HG03575 (cell line): Measurements from ENCODE around the gene ZNF513.
"Not testable (repeated sequence)": the region's sequence is repeated elsewhere in the genome, so short reads cannot be mapped to it uniquely, and the experiment has no call there.

ENCODE experiments used
- ATAC-seq: cut with Tn5 transposase; IDR thresholded peaks from one replicate; pipeline ENCODE4 v1.9.1; 2021; ENCODE audit not compliant: unreplicated experiment, insufficient number of reproducible peaks, low FRiP score; ENCODE audit errors: extremely low read depth

ZNF513 gene, protein sequence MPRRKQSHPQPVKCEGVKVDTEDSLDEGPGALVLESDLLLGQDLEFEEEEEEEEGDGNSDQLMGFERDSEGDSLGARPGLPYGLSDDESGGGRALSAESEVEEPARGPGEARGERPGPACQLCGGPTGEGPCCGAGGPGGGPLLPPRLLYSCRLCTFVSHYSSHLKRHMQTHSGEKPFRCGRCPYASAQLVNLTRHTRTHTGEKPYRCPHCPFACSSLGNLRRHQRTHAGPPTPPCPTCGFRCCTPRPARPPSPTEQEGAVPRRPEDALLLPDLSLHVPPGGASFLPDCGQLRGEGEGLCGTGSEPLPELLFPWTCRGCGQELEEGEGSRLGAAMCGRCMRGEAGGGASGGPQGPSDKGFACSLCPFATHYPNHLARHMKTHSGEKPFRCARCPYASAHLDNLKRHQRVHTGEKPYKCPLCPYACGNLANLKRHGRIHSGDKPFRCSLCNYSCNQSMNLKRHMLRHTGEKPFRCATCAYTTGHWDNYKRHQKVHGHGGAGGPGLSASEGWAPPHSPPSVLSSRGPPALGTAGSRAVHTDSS

DNA sequence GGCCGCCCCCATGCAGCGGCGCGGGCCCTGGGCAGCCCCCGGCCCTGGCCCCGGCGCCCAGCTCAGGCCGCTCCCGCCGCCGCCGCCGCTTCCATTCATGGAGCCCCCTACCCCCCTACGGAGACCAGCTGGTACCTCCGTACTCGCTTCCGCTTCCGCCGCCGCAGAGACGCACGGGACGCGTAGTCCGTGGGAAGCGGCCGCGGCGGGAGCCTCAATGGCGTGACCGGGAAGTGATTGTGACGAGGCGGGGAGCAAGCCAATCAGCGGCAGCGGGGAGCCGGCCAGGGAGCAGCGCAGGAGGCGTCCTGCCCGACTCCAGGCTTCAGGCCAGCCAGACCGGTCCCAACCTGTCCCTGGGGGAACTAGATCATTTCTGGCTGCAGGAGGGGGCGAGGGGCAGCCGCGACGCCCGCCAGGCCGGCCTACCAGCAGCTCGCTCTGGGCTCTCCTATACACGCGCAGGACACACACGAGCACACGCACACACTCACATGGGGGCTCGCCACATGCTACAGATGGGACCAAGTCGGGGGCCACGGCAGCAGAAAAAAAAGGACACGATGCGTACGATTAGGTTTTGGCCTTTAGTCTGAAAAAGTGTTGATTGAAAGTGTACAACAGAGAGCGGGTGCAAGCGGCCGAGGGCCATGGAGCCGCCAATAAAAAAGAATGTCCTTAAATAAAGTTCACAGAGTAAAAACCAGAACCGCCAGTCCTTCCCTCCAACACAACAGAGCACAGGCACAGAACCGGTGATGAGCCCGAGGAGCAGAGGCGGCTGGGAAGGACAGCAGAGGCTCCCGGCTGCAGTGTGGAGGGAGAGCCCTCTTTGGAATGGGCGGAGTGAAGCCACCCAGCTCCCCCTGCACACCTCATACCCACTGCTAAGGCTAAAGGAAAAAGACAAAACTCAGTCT lies at the start of gene ZNF513:
ZNF513 (minus strand) TSS at position 109 of the 920 bp plus-strand sequence. CDS start 208 bp downstream, outside the sequence.
- no peak for ATAC-seq

DNA sequence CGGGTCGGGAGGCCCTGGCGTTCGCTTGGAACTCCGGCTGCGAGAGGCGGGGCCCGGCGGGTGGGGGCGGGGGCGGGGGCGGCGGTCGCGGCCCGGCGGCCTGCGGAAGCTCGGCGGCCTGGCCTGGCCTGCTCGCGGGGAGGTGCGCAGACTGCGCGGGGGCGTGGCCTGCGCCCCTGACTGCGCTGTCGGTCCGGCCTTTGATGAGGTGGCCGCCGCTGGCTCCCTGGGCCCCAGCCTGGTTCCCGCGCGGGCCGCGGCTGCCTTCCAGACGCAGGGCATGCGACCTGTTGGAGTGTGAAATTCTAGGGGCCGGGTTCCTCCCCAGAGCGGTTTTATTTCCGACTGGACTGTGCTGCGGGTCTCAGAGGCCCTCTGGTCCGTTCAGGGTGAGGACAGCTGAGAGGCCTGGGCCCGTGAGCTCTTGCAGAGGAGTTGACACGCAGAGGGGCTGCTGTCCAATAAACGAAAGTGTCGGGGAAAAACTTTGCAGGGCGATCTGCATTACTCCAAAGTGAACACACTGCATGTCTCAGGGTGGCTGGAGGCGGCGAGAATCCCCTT lies 48.5 kb upstream of the ZNF513 start:
- no peak for ATAC-seq

- ATAC-seq: no peak
These were observed 47.9 kb upstream of the ZNF513 start, which contains the start of gene NRBP1 for GRCh38 chr2:27428213-27428977. NRBP1 (plus strand) TSS chr2:27428631; CDS start chr2:27433274, 4,643 bp downstream.

- ATAC-seq: no peak
These were observed 47.3 kb upstream of the ZNF513 start for GRCh38 chr2:27427863-27428212.

GRCh38 chr2:27425039-27425438 lies 44.5 kb upstream of the ZNF513 start:
- ATAC-seq: not testable (repeated sequence)

DNA sequence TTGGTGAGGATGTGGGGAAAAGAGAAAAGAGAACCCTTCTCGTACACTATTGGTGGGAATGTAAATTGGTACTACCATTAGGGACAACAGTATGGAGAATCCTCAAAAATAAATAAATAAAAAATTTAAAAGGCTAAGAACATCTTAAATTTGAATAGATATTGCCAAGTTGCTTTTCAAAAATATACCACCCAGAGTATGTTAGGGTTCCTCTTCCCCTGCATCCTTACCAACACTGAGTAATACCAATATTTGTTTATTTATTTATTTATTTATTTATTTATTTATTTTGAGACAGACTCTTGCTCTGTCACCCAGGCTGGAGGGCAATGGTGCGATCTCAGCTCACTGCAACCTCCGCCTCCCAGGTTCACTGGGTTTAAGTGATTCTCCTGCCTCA lies 42.4 kb upstream of the ZNF513 start:
- no peak for ATAC-seq

GRCh38 chr2:27421660-27422250 lies 41.2 kb upstream of the ZNF513 start:
- no peak for ATAC-seq

GRCh38 chr2:27420996-27421395 lies 40.5 kb upstream of the ZNF513 start:
- ATAC-seq: no peak

GRCh38 chr2:27416151-27416550 lies 35.6 kb upstream of the ZNF513 start:
- ATAC-seq: no peak

DNA sequence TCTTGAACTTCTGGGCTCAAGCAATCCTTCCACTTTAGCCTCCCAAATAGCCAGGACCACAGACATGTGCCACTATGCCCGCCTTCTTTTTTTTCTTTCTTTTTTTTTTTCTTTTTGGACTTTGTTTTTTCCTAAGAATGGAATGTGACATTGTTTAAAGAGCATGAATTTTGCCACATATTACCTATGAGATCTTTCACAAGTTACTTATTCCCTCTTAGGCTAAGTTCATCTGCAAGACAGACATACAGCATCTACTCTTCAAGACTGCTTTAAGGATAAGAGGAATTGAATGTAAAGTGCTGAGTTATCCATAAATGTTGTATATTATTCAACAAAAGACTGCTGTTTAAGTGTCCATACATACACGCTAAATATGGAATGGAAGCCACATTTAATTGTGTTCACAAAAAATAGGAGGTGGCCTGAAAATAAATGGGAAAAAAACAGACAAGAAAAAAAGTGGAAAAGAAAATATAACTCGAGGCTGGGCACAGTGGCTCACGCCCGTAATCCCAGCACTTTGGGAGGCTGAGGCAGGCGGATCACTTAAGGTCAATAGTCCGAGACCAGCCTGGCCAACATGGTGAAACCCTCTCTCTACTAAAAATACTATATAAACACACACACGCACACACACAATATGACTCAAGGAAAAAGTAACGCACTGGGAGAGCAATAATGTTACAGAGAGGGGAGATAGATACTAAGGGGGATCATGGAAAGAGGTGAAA lies 32.1 kb upstream of the ZNF513 start:
- no peak for ATAC-seq

DNA sequence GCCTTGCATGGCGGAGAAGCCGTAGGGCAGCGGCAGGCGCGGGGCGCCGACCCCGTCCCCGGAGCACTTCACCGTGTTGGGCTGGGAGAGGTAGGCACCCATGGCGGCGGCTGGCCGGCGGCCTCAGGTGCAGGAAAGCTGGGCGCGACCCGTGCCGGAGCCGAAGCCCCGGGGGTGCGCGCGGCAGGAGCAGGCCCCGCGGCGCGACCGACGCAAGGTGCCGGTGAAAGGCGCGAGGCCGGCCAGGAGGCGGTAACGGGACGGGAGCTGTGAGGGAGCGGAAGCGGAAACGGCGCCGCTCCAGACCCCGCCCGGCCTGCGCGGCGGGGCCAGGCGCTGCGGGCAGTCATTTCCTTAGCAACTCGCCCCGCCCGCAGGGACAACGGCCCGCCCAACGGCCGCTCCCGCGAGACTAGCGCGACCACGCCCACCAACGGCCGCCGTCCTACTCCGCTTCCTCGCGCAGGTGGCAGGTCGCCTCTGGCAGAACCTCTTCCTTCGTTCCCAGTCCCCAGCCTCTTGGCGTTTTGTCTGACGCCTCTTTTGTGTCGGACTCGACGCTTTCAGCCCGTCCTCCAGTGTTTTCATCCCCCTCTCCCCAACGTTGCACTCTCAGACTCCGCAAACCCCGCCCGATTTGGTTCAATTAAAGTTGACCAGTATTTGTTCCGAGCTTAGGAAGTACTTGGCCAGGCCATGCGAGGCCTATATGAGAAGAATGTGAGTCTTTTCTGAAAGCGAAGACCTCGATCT lies 29.0 kb upstream of the ZNF513 start, which contains the start of gene PPM1G:
PPM1G (minus strand) TSS at position 271 of the 753 bp plus-strand sequence; CDS start at position 102, 169 bp downstream.
- no peak for ATAC-seq

DNA sequence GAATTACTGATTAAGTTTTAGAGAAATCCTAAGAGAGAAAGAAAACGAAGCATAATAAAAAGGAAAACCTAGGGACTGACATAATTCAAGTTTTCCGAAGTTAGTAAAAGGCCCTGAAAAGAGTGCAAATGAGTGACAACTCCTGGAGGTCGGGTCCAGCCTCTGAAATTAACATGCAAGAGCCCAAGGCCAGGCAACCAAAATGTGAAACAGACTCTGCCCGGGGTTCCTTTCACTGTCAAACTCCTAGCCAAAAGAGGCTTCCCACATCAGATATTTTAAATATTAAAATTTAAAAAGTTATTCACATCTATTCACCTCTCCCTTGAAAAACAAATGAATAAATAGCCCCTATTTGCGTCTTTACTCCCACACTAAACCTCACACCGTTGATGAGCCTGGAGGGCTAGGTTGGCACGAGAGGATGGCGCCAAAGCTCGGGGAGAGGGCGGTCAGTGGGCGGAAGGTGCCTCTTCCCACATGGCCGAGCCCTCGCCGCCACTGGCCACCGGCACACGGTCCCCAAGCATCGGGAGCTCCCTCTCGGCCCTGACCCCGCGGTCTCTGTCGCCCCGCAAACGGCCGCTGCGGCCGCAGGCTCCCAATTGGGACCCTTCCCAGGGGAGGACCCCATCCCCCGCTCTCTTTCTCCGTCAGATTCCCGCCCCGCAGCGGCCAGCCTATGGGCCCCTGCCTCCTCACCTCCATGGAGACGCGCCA lies 28.2 kb upstream of the ZNF513 start:
- no peak for ATAC-seq

GRCh38 chr2:27407798-27408491 lies 27.4 kb upstream of the ZNF513 start:
- ATAC-seq: no peak

DNA sequence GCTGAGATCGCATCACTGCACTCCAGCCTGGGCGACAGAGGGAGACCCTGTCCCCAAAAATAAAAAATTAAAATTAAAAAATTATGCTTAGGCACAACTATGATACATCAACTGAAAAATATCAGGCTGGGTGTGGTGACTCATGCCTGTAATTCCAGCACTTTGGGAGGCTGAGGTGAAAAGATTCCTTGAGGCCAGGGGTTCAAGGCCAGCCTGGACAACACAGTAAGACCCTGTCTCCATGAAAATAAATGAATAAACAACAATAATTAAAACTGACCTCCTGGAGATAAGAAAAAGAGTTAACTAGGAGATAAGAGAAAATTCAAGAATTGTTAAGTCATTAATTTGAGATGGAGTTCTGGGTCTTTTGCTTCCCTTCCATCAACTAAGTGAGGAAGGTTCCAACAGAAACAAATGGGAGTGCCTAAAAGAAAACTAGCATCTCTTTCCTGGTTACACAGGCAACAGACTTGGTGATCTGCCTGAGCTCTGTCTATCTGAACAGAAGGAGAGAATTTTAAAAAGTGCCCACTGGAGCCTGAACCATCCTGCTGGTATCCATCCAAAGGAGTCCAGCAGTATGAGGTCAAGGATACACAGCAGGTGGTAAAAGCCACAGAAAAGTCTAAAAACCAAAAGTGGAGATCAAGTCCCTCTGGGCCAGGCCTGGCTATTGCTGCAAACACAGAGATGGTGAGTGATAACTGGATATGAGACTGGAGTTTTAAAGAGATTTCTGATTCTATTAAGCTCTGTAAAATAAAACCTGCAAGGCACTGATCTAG lies 20.0 kb upstream of the ZNF513 start:
- ATAC-seq: no peak

DNA sequence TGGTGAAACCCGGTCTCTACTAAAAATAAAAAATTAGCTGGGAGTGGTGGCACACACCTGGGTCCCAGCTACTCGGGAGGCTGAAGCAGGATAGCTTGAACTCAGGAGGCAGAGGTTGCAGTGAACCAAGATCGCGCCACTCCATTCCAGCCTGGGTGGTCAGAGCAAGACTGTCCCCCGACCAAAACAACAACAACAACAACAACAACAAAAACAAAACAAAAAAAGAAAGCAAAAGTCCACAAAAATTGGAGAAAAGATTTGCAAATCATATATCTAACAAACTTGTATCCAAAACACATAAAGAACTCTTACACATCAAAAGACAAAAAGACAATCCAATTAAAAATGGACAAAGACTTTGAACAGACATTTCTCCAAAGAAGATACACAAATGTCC lies 18.4 kb upstream of the ZNF513 start:
- ATAC-seq: no peak
